Osteocyte (in vitro differentiated cells): ENCODE measurements around the gene SDC3. TPM values are rescaled to one million over a fixed set of nuclear protein-coding genes. Genes with fewer than 3 reads are reported as not detected.

ENCODE experiments used
- DNase-seq: peaks from one replicate; pipeline ENCODE4 v3.0.0; 2021; ENCODE audit warnings: mixed read lengths; ENCODE audit not compliant: unreplicated experiment; ENCODE audit errors: extremely low spot score
- H3K27ac Mint-ChIP-seq: one replicate; pipeline ENCODE4 v1.8.0; 2021; ENCODE audit warnings: mild to moderate bottlenecking, mixed read lengths; ENCODE audit not compliant: unreplicated experiment
- H3K27me3 Mint-ChIP-seq: one replicate; pipeline ENCODE4 v1.8.0; 2021; ENCODE audit warnings: mixed read lengths; ENCODE audit not compliant: unreplicated experiment
- H3K36me3 Mint-ChIP-seq: one replicate; pipeline ENCODE4 v1.8.0; 2021; ENCODE audit warnings: mixed read lengths; ENCODE audit not compliant: unreplicated experiment
- H3K4me1 Mint-ChIP-seq: one replicate; pipeline ENCODE4 v1.8.0; 2021; ENCODE audit warnings: mixed read lengths; ENCODE audit not compliant: unreplicated experiment
- H3K4me3 Mint-ChIP-seq: one replicate; pipeline ENCODE4 v1.8.0; 2021; ENCODE audit warnings: mild to moderate bottlenecking, moderate library complexity, mixed read lengths; ENCODE audit not compliant: unreplicated experiment
- H3K9me3 Mint-ChIP-seq: one replicate; pipeline ENCODE4 v1.8.0; 2021; ENCODE audit warnings: mixed read lengths; ENCODE audit not compliant: unreplicated experiment
- CTCF ChIP-seq: fragments of 200-600 bp; sonication (generic); IDR thresholded peaks from 2 replicates; pipeline ENCODE4 v1.5.0; 2021; ENCODE audit warnings: antibody characterized with exemption, mild to moderate bottlenecking, moderate library complexity
- total RNA-seq: library from RNA; stranded (reverse); gene quantifications from 2 replicates; pipeline ENCODE4 v1.2.1, GENCODE V29; 2021

Gene SDC3
- total RNA-seq, 1 donor from 2014 or later: 54.4 TPM

- Mint-ChIP-seq H3K4me1 (peaks cover 6% of the 10 kb centered on the region), H3K36me3 (peaks cover 5% of the 10 kb centered on the region)
- no peak for TF ChIP-seq CTCF
Measured at GRCh38 chr1:30878559-30878958, 30.0 kb downstream of the SDC3 start.

GRCh38 chr1:30878016-30878415, 30.5 kb downstream of the SDC3 start:
- Mint-ChIP-seq H3K4me3 (no peak overlapping the region), H3K27ac (no peak overlapping the region), H3K27me3 (no peaks in the 10 kb centered on the region), H3K9me3 (no peaks in the 10 kb centered on the region), H3K4me1 (peaks cover 6% of the 10 kb centered on the region), H3K36me3 (peaks cover 7% of the 10 kb centered on the region)
- DNase-seq: no peak
- TF ChIP-seq CTCF: no peak

More at GRCh38 chr1:30878559-30878958, 30.0 kb downstream of the SDC3 start:
- Mint-ChIP-seq H3K27ac (no peak overlapping the region), H3K4me3 (no peak overlapping the region), H3K9me3 (no peaks in the 10 kb centered on the region), H3K27me3 (no peaks in the 10 kb centered on the region)
- DNase-seq: no peak

GRCh38 chr1:30877205-30877912, 31.2 kb downstream of the SDC3 start:
- no peak for DNase-seq
- no peak overlapping the region for H3K4me3 Mint-ChIP-seq
- H3K27me3 Mint-ChIP-seq: no peaks in the 10 kb centered on the region

GRCh38 chr1:30876451-30877204, 31.9 kb downstream of the SDC3 start:
- Mint-ChIP-seq H3K36me3 (peaks cover 12% of the 10 kb centered on the region), H3K4me1 (peaks cover 7% of the 10 kb centered on the region), H3K27ac (no peak overlapping the region), H3K9me3 (no peaks in the 10 kb centered on the region), H3K4me3 (no peak overlapping the region), H3K27me3 (no peaks in the 10 kb centered on the region)
- DNase-seq: no peak
- TF ChIP-seq CTCF: no peak

More at GRCh38 chr1:30877205-30877912, 31.2 kb downstream of the SDC3 start:
- TF ChIP-seq CTCF: no peak
- Mint-ChIP-seq H3K27ac (no peak overlapping the region), H3K9me3 (no peaks in the 10 kb centered on the region), H3K36me3 (peaks cover 8% of the 10 kb centered on the region), H3K4me1 (peaks cover 7% of the 10 kb centered on the region)

- no peak overlapping the region for H3K4me3 Mint-ChIP-seq
- no peak for DNase-seq
- H3K9me3 Mint-ChIP-seq: no peaks in the 10 kb centered on the region
- peaks cover 12% of the 10 kb centered on the region for H3K36me3 Mint-ChIP-seq
- H3K4me1 Mint-ChIP-seq: peaks cover 6% of the 10 kb centered on the region
- no peak overlapping the region for H3K27ac Mint-ChIP-seq
- no peaks in the 10 kb centered on the region for H3K27me3 Mint-ChIP-seq
- no peak for TF ChIP-seq CTCF
Measured at GRCh38 chr1:30875916-30876315, 32.6 kb downstream of the SDC3 start.
